SHP77 (cell line): Measurements from ENCODE around the gene TBCD.

Experiments
- DNase-seq, 2 experiments: peaks; one replicate each; lab custom pipeline; 2025; lab: John Stamatoyannopoulos, UW

Gene TBCD

DNA sequence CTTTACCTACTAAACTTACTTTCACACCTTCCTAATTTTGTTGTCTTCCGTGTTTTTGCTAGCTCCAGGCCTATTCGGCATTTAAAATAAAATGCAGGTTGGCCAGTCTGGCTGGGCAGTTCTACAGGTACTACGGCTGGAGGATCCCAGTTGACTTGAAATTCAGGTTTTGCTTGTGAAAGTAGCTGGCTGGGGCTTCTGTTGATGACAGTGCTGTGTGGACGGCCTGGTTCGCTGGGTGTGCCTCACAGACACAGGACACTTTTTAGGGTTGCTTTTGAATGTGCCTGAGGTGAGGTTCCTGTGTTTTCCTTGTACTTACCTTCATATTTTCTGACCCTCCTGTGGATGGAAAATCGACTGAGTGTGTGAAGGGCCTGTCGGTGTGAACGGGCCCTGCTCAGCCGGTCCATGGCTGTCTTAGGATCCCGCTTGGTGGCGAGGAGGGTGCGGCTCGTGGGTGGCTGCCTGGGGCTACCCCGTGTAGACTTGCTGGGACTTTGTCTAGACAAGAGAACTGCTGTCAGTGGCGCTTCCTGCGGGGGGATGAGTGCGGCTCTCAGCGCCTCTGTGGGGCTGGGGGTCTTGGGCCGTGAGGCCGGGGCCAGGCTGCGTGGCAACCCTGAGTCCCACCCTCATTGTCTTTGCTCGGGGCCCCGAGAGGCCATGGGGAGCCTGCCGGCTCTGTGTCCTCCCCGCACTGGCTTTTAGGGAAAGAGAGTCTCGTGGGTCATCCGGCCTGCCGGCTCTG, 106.7 kb downstream of the TBCD start:
- no peak for DNase-seq

DNA sequence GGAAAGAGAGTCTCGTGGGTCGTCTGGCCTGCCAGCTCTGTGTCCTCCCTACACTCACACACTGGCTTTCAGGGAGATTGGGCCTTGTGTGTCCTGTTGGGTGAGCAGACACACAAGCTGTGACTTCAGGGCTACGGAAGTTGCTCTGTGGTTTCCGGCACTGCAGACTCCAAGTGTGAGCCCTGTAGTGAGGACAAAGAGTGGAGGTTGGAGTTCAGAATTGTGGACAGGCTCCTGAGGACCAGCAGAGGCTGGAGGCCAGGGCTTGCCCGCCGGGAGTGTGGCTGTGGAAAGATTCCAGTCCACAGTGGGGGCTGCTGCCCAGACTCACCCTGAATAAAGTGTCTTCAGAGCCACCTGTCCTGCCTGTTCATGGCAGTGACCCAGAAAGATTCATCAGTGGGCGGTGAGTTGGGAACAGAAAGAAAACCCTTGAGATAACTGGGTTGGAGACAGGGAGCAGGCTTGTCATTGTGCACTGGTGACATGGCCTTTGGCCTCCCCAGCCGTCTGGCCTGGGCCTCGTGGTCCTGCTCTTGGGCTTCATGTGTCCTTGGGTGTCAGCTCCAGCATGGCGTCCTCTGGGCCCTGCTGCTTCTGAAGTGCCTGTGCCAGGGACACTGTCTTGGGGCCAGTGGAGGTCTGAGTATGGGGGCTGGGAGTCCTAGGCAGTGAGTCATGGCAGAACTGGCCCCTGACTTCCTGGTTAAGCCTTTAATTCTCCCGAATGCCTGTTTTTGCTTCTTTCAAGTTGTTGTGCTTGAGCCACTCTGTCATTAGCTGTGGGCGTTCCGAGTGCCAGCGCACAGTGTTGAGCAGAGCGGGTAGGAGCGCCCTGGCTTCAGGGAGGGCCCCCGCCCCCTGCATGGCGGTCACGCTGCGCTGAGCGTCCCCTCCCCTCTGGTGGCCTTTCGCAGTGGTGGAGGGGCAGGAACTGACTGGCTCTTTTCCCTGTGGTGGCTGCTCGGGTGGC, 107.9 kb downstream of the TBCD start:
- no peak for DNase-seq

DNA sequence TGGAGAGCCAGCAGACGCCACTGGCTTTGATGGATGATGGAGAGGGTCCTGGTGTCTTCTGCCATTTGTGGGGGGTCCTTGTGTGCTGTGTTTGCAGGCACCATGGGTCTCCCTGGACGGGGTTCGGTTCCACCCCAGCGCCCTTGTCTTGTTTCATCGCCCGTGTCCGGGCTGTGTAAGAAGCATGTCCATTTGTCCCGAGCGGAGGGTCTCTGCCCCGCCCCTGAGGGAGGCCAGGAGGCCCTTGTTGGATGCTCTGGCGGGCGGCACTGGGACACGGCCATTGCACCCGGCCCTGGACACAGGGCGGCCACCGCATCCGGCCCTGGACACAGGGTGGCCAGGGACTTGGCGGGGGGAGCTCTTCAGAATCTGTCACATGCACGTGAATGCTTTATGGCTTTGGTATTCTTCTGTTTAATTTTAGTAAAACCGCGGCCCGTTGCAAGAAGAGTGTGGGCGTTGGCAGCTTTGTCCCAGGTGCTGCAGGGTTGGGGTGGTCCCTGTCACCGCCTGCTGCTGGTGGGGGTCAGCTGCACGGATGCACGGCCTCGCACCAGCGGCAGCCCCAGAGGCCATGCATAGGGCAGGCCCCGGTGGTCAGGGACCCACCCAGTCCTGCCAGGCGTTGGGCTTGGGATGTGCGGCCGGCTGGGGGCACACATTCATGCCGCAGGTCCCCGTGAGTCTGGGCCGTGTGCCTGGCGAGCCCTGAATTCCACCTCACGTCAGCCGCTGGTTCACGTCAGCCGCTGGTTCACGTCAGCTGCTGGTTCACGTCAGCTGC, 108.9 kb downstream of the TBCD start:
- no peak for DNase-seq

DNA sequence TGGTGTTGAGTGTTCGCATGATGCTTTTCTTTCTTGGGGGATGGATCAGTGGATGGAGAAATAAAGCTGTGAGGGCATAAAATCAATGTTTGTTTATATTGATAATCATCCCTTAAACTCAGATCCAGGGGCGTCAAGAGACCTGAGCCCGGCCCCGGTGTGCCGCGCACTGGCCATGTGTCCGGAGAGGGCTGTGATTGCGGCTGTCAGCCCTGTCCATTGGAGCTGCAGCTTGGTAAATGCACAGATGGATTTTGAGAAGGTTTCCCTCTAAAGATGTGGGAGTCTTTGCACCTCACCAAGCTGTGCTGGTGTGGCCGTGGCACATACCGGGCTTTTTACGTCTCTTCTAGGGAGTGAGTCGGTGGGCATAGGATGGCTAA, 109.5 kb downstream of the TBCD start:
- DNase-seq: no peak

DNA sequence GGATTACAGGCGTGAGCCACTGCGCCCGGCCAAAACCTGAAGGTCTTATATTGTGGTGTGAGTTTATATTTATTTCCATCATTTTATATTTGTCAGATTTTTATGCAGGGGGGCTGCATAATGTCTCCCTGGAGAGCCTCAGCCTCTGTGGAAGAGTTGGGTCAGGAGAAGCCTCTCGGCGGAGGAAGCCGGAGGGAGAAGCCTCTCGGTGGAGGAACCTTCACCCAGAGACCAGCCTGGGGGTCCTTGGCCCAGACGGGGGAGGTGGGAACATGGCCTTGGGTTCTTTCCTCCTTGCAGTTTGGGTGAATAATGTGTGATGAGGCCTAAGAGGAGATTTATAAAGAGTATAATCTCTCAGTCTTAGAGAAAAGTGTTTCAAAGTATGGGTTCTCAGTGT, 110.3 kb downstream of the TBCD start:
- DNase-seq: no peak

DNA sequence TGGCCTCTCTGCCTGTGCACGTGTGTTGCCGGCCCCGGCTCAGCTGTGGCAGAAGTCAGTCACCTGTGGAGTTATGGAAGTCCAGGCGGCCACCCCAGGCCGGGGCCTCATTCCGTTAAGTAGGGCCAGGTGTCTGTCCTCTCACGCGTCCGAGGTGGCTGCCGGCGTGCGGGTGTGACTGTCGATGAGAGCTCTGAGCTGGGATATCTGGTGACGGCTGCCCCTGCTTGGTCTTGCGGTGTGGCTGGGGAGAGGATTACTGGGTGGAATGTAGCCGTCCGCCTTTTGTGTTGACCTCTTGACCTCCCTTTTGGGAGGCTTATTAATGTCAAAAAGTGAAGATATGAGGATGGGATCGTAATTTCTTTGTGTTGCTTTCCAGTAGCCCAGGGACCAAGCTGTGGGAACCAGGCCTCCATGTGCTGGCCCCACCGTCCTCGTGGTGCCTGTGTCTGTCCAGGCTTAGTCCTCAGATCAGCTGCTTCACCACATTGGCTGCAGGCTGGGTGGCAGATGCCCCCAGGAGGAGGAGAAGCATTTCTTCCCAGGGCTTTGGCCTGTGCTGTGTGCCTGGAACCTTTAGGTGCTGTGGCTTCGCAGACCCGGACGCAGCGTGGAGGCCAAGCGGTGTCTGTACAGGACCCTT, 111.0 kb downstream of the TBCD start:
- DNase-seq: no peak

DNA sequence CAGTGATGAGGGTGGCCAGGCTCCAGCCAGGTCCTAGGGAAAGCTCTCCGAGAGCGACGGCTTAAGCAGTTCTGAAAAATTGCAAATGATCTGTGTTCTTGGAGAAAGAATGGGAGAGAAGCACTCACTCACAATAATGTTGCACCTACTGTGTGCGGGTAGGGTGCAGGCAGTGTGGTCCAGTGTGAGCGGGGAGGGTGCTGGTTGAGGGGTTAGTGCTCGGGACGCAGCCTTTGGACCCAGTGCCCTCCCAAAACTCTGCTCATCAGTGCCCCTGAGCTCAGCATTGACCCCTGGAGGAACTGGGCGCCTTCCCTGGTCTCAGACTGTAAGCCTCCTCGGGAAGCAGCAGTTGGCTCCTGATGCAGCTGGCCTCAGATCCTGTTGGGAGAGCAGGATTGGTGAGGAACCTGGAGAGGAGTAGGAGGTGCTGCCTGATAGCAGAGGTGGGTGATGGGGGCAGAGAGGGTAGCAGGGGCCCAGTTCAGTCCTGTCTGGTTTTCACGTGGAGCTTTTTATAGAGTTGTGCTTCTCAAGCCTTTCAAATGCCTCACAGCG, 111.6 kb downstream of the TBCD start:
- DNase-seq: peak in 1 of 2 experiments; percentile 26

DNA sequence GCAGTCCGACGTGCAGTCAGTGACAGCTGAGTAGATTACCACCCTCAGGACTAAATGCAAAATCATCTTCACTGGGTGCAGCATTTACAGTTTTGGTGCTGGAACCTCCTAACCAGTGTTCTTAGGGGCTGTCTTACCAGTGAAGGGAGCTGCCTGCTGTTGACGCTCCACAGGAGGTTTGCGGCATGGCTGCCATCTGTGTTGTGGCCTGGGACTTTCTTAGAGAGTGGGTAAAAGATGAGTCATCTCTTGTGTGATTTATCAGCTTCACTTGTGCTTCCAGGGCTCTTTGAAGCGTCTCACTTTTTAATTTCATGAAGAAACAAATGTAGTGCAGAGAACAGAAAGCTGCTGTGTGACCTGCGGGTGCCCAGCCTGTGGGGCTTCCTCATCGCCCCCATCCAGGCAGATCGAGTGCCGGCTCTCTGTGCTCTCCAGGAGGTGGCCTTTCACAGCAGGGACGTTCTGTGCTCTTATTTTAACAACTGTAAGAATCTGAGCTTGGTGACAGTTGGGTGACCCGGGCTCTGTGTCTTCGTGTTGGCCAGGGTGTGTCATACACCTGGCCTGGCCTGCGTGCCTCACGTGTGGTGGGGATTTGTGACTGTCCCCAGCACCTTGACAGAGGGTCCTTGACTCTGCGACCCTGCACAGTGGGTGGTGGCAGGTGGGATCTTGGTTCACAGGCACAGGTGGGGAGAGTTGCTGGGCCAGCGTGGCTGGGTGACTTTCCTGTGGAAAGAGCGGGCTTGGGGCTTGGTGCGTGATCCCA, 112.3 kb downstream of the TBCD start:
- peak; percentile 24 to 45 for DNase-seq

DNA sequence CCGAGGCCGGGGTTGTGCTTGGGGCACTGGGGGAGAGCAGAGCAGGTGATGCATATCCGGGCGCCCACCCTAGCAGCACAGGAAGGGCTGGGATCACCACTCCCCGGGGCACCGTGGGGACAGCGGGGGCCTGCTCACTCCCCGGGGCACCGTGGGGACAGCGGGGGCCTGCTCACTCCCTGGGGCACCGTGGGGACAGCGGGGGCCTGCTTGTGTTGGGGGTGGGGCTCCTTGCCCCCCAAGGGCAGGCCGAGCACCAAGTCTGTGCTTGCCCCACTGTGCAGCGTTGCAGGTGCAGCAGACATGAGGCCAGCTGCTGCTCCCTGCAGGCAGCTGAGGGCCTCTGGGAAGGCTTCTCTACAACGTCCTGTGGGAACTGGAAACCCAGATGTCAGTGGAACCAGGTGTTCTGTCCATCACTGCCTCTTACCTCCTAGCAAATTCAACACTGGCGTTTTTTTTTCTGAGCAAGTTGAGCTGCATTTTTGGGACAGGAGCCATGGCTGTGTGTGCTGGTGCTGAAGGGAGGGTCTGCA, 112.9 kb downstream of the TBCD start:
- peak; percentile 45 to 80 for DNase-seq

DNA sequence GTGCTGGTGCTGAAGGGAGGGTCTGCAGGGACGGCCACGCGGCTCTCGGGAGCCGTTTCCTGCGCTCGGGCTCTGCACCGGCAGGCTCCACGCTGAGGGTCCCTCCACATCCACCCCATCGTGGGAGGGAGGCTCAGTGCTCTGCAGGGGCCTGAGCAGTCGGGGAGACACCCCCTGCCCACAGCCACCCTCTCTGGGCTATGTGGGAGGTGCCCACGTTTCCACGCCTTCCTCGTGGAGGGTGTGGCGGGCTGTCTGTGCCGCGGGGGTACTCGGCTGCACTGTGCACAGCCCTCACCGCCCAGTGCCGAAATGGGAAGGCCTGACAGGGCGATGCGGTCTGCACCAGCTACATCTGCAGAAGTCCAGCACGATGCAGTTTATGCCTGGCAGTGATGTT, 113.4 kb downstream of the TBCD start:
- DNase-seq: no peak

DNA sequence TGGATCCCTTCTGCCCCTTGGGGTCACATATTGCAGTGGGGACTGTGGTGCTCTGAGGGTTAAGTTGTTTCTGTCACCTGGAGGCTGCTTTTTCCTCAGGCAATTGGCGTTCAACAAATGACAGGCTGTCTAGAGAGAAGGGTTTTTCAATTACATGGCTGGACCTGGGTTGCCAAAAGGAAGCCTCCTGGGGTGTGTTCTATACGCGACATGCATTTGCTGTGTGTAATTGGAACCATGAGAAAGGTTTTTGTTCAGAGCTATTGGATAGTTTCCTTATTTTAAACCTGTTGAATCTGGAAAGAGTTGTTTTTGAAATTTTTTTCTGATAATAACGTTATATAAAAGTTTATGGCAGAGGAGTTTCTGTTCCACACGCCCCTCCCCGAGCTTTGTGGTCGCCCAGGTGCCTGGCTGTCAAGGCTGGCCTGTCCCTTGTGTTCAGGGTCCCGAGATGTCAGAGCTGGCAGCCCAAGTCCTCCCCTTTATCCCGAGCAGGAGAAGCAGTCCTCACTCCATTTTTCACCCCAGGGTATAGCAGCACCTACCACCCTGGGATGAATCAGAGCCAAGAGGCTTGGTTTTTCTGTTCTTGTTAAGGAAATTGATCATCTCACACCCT, 114.0 kb downstream of the TBCD start:
- no peak for DNase-seq

DNA sequence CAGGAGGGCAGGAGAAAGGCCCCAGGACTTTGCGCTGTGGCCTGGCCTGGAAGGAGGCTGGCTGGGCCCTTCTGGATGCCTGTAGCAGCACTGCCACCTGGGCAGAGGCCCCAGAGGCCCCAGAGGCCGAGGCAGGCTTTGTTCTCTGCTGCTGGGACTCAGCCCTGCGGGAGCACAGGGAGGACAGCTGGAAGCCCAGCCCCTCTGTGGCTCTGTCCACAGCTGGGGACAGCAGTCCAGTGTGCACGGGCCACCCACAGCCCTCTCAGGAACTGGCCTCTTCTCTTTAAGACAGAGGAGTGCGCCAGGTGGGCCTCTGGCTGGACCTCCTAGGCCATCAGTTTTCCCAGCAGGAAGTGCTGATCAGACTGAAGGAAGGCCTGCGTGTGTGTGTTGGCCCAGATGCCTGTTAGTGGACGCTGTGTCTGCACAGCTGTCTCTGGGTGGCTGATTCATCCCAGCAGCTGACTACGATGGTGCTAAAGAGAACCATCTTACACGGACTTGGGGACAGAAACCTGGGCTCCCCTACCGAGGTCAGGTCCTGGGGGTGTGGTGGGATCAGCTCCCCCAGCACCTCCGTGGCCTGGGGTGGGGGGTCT, 114.8 kb downstream of the TBCD start:
- DNase-seq: peak; percentile 90 to 93

DNA sequence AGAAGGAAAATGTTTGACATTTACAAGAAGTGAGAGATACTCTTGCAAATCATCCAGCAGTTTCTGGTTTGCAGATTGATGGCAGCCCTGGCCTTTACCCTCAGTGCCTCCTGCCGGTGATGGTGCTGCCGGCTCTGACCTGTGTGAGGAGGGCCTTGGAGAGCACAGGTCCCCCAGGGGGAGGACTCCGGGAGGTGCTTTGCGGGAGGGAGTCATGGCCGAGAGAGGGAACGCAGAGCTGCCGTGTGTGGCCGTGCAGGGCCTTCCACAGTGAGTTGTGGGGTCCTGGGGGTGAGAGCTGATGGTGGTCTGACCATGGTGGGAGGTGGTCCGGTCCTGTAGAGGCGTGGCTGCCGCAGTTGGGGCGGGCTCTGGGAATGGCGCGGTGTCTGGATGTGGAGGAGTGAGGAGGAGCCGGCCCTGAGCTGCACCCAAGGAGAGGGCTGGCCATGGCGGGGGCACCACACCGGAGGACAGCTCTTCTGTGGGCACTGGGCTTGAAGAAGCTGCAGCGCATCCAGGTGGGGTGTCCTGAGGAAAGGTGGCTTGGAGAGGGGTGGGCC, 116.0 kb downstream of the TBCD start:
- no peak for DNase-seq

DNA sequence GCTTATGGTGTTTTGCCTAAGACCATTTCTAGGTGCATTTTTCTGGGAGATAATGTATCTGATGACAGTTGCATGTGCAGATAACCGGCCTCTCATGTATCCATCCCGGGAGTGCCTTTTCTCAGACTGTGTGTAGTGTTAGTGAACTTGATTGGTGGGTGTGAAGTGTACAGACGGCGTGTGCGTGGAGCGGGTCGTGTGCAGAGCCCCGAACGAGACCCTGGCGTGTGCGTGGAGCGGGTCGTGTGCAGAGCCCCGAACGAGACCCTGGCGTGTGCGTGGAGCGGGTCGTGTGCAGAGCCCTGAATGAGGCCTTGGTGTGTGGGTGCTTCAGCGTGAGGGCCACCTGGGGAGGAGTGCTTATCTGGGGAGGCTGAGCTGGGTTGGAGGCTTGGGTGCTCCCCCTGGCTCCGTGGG, 116.9 kb downstream of the TBCD start:
- no peak for DNase-seq

DNA sequence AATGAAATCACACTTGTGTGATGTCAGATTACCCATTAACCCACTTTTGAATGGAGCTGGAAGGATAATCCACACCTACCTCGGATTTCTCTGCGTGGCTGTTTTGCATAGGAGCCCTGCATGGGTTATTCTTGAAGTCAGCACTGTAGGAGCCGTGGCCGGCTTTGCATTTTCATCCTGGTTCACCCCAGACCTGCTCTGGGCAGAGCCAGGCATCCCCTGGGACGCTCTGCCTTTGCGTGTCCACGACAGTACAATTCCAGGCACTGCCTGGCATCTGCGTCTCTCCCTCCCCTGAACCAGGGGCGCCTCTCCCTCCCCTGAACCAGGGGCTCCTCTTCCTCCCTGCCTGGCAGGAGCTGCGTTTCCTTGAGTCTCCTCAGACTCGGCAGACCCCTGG, 117.7 kb downstream of the TBCD start:
- no peak for DNase-seq

DNA sequence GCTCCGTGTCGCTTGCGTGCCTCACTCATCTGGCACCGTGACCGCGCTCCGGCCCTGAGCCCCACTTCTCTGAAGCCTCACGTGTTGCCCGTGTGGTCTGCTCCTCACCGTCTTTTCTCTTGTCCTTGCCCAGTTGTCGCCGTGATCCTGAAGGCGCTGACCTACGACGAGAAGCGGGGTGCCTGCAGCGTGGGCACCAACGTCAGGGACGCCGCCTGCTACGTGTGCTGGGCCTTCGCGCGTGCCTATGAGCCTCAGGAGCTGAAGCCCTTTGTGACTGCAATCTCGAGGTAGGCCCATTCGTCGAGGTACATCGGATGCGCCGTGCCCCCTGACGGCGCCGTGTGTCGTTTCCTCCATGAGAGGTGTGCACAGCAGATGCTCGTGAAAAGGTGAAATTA, 118.2 kb downstream of the TBCD start:
- no peak for DNase-seq

DNA sequence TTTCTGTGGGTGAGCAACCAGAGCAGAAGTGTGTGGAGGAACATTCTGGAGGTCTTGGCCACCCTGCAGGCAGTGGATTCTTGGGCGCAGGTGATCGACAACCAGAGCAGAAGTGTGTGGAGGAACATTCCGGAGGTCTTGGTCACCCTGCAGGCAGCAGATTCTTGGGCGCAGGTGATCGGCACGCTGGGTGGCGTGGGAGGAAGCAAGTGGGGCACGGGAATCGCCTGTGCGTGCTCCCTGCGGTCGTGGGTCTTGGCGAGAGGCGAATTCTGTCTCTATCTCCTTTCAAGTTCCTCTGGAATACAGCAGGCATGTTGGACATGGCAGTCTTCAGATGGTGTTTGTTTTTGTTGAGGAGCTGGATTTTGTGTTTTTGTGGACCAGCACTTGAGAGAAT, 118.7 kb downstream of the TBCD start:
- DNase-seq: no peak

DNA sequence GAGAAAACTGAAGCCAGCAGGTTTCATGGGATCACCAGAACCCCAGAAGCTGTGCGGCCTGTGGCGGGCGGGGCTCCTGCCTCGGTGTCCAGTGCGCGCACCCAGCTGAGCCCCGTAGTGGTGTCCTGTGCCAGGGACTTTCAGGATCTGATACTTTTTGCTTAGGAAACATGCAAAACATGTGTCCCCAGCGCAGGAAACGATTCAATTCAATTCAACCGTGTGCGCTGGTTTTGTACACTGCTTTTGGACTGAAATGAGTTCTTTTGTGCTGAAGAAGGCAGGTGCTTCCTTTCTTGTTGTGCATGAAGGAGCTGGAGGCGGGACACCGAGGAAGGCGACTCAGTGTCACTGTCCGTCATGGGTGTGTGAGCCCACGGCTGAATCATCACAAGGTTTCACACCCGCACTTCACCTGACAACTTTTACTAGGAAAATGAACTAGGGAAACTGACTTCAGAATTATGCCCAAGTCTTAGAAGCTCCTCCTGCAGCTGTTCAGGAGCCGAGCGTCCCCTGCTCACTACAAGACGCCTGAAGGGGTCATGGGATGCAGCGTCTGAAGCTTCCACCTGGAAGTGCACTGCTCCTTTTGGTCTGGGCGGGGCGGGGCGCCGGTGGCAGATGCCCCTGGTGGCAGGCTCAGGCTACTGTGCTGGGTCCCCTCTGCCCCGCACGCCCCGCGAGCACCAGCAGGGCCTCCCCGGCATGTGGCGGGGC, 119.4 kb downstream of the TBCD start:
- DNase-seq: no peak
